ENCODE results near the gene ACTL7A. TPM values are rescaled to one million over a fixed set of nuclear protein-coding genes. Genes with fewer than 3 reads are reported as not detected.
"Not testable (repeated sequence)": the region's sequence is repeated elsewhere in the genome, so short reads cannot be mapped to it uniquely, and the experiment has no call there.

The ACTL7A gene
- total RNA-seq, 1 donor from 2014 or later: not detected

GRCh38 chr9:108835831-108836230 lies 26.2 kb upstream of the ACTL7A start:
- intact Hi-C loops (cut with micrococcal nuclease): no loop called here
- H3K27me3 ChIP-seq (ENCODE audit: low read depth): no peaks in the 10 kb centered on the region
- H3K4me1 ChIP-seq: peaks cover 8% of the 10 kb centered on the region
- no peak for DNase-seq
- no peaks in the 10 kb centered on the region for H3K9me3 ChIP-seq (replicated peaks)
- no peak overlapping the region for H3K27ac ChIP-seq (replicated peaks)
- no peak overlapping the region for H3K4me3 ChIP-seq
- H3K36me3 ChIP-seq: no peaks in the 10 kb centered on the region
- TF ChIP-seq, protein P1, sequence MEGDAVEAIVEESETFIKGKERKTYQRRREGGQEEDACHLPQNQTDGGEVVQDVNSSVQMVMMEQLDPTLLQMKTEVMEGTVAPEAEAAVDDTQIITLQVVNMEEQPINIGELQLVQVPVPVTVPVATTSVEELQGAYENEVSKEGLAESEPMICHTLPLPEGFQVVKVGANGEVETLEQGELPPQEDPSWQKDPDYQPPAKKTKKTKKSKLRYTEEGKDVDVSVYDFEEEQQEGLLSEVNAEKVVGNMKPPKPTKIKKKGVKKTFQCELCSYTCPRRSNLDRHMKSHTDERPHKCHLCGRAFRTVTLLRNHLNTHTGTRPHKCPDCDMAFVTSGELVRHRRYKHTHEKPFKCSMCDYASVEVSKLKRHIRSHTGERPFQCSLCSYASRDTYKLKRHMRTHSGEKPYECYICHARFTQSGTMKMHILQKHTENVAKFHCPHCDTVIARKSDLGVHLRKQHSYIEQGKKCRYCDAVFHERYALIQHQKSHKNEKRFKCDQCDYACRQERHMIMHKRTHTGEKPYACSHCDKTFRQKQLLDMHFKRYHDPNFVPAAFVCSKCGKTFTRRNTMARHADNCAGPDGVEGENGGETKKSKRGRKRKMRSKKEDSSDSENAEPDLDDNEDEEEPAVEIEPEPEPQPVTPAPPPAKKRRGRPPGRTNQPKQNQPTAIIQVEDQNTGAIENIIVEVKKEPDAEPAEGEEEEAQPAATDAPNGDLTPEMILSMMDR (IDR thresholded peaks at IDR 0.05; ENCODE audit: borderline replicate concordance): no peak

DNA sequence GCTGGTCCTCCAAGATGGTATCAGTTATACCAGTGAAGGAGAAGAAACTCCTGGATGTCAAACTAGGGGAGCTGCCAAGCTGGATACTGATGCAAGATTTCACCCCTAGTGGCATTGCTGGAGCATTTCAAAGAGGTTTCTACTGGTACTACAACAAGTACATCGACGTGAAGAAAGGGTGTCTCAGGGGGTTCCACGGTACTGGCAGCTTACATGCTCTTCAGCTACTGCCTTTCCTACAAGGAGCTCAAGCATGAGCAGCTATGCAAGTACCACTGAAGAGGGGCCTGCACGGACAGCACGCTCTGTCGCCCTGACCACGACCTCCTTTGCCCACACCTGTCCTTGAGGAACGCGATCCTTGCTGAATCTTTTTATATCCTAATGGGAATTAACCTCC lies 25.7 kb upstream of the ACTL7A start:
- Histone ChIP-seq H3K36me3 (no peaks in the 10 kb centered on the region), H3K4me1 (peaks cover 8% of the 10 kb centered on the region), H3K27ac (replicated peaks) (no peak overlapping the region), H3K27me3 (ENCODE audit: low read depth) (no peaks in the 10 kb centered on the region), H3K9me3 (replicated peaks) (no peaks in the 10 kb centered on the region), H3K4me3 (no peak overlapping the region)
- TF ChIP-seq, protein P1 (IDR thresholded peaks at IDR 0.05; ENCODE audit: borderline replicate concordance): no peak
- no peak for DNase-seq
- intact Hi-C loops (cut with micrococcal nuclease): no loop called here

- intact Hi-C loops (cut with micrococcal nuclease): no loop called here
- DNase-seq: no peak
- H3K27ac ChIP-seq (replicated peaks): no peak overlapping the region
- peaks cover 8% of the 10 kb centered on the region for H3K4me1 ChIP-seq
- H3K36me3 ChIP-seq: no peaks in the 10 kb centered on the region
- TF ChIP-seq, protein P1 (IDR thresholded peaks at IDR 0.05; ENCODE audit: borderline replicate concordance): no peak
- H3K9me3 ChIP-seq (replicated peaks): no peaks in the 10 kb centered on the region
- no peak overlapping the region for H3K4me3 ChIP-seq
- no peaks in the 10 kb centered on the region for H3K27me3 ChIP-seq (ENCODE audit: low read depth)
Measured at GRCh38 chr9:108836781-108837180, 25.3 kb upstream of the ACTL7A start.

- Histone ChIP-seq H3K27me3 (ENCODE audit: low read depth) (no peaks in the 10 kb centered on the region), H3K4me3 (no peak overlapping the region), H3K9me3 (replicated peaks) (no peaks in the 10 kb centered on the region), H3K36me3 (no peaks in the 10 kb centered on the region), H3K4me1 (peaks cover 8% of the 10 kb centered on the region), H3K27ac (replicated peaks) (no peak overlapping the region)
- intact Hi-C loops (cut with micrococcal nuclease): no loop called here
- DNase-seq: no peak
- TF ChIP-seq, protein P1 (IDR thresholded peaks at IDR 0.05; ENCODE audit: borderline replicate concordance): no peak
Measured at GRCh38 chr9:108837530-108837929, 24.5 kb upstream of the ACTL7A start.

DNA sequence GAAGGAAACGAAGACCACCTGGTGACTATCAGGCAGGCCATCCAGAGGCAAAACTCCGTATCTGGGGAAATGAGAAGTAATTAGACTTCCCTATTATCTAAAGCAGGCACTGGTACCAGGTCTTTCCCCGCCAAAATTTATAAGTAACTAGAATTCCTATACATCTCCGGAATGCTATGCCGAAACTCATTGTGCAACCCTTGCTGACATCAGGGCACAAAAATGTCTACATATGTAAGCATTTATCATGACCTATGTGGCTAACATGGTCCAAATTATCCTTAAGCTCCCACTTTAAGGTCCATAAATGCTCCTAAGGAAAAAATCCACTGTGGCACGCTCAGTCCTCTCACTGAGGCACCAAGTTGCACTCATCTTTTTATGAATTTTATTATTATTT lies 24.0 kb upstream of the ACTL7A start:
- Histone ChIP-seq H3K36me3 (no peaks in the 10 kb centered on the region), H3K4me1 (peaks cover 8% of the 10 kb centered on the region), H3K27me3 (ENCODE audit: low read depth) (no peaks in the 10 kb centered on the region), H3K27ac (replicated peaks) (no peak overlapping the region), H3K4me3 (no peak overlapping the region), H3K9me3 (replicated peaks) (no peaks in the 10 kb centered on the region)
- TF ChIP-seq, protein P1 (IDR thresholded peaks at IDR 0.05; ENCODE audit: borderline replicate concordance): no peak
- intact Hi-C loops (cut with micrococcal nuclease): no loop called here
- no peak for DNase-seq

DNA sequence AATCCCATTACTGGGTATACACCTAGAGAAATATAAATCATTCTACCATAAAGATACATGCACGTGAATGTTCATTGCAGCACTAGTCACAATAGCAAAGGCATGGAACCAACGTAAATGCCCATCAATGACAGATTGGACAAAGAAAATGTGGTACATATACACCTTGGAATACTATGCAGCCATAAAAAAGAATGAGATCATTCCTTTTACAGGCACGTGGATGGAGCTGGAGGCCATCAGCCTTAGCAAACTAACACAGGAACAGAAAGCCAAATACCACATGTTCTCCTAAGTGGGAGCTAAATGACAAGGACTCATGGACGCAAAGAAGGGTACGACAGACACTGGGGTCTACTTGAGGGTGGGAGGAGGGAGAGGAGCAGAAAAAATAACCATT lies 22.5 kb upstream of the ACTL7A start:
- H3K36me3 ChIP-seq; DNase-seq; H3K9me3 ChIP-seq (replicated peaks); H3K27me3 ChIP-seq (ENCODE audit: low read depth); H3K4me3 ChIP-seq; H3K27ac ChIP-seq (replicated peaks); intact Hi-C loops (cut with micrococcal nuclease): not testable (repeated sequence)
- peaks cover 15% of the 10 kb centered on the region for H3K4me1 ChIP-seq
